ENCODE data around the gene GNPDA1.

GNPDA1 gene

GRCh38 chr5:141951332-141951781, 61.5 kb downstream of the GNPDA1 start:
- DNase-seq = no peak

Data from activated effector memory CD4-positive, alpha-beta T cell treated with Interleukin-2 at 50 U/mL for 16 hours (primary cell).